Fibroblast of the conjunctiva (primary cell): Measurements from ENCODE around the gene CSNK2A3.
A peak's percentile ranks its signal among the peaks of the same experiment; 100 is the strongest.
"Not testable (repeated sequence)": the region's sequence is repeated elsewhere in the genome, so short reads cannot be mapped to it uniquely, and the experiment has no call there.

Source experiments
- DNase-seq: peaks from one replicate; pipeline ENCODE4 v3.0.0-alpha.2; 2010; ENCODE audit warnings: low read depth

CSNK2A3 gene

DNA sequence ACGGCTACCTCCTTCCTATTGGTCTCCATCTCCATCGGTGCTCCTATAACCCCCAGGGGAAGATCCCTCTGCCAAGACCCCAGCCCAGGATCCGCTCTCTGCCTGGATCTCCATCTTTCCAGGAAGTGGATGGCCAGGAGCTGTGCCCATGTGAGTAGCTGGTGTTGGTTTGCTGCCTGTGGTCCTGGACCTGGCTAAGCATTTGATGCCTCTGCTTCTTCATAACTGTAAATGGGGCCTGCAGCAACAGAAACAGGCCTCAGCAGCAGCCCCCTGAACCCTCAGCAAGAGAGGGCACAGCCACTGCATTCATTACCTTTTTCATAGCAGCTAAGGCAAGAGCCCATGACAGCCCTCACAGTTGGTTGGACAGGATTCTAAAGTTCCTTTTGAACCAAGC, 26.6 kb upstream of the CSNK2A3 start:
- no peak for DNase-seq

DNA sequence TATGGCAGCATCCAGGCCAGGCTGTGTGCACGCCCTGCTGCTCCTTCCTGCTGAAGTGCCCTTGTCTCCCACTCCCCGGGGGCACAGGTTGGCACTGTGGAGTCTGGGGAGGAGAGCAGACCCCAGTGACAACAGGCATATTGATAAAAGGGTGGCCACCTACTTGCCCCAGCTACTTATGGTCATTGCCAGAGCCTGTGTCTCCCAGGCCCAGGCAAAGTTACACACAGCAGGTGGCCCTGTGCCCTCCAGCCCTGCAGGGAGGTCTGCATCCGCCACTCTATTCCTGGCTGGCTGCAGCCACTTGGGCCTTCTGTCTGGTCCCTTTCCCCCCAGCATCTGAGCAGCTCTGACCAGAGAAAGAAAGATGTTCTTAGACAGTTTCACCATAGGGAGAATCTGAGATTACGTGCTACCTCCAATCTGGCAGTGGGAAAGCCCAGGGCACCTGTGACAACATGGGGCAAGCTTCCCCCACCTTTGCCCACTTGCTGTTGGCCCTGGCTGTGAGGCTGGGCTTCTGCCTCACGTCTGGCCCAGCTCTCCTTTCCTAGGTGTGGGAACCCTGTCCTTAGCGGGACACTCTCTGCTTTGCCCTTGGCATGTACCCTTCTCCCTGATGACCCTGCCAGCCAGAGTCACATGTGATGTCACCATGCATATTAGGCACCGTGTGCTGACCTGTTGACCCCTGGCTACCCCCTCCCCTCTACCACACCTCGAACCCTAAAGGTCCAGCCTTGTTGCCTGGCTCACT, 25.3 kb upstream of the CSNK2A3 start:
- DNase-seq = no peak

DNA sequence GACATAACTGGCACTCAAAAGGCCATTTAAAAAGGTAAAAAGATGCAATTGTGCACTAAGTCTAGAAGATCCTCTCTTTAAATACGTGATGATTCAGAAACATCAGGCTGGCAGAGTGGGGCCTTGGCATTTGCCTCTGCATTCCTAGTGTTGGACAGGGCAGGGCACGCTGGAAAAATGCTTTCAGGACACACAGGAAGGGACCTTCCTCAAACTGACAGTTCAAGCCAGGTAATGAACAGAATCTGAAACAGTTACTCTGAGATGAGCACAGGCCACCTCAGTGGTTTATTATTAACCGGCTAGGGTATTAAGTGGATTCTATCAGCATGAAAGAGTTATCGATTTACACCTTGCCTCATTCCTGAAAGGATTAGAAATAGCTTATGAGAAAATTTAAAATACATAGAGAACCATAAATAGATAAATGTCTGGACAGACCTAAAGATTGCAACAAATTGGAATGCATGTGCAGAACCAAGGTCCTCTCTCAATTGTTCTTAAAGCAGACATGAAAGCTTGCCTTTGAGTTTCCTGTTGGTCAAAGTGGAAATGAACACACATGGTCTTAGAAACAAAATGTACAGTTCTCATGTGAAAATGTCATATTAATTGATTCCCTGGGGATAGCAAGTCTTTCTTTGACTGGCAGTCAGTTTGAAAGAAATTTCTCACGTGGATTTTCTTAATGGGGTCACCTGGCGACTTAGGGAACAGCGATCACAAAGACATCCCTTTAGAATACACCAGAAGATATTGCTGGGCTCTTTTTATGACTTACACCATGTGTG, 21.5 kb upstream of the CSNK2A3 start:
- no peak for DNase-seq

DNA sequence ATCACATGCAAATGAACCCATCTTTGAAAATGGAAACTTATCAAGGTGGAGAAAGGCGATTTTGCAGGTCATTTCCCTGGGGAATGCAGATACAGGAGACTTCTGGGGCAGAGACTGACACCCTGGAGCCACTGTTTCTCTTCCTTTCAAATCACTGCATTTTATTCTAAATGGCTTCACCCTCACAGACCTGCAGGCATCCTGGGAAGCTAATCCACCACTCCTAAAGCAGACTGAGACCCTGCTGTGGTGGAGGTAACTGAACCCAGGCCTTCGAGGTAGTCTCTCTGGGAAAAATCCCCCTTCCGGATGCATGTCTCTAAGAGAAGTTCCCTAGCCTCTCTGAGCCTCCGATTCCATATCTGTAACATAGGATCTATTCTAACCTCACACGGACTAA, 20.9 kb upstream of the CSNK2A3 start:
- no peak for DNase-seq

DNA sequence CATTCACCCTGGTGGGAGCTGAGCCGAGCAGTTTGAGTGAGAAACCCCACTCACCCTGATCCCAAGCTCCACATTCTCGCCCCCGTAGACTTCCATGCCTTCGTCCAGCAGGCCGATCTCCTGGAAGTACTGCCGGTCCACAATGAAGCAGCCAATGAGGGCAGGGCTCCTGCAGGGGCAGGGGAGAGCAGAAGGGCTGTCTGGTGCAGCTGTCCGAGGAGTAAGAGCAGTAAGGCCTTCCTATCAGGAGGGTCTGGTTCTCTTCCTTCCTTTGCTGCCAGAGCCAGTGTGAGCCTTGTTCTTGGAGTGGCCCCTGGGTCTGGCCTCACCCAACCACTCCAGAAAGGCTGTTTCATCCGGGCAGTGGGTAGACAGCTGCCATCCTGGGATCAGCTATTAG, 19.4 kb upstream of the CSNK2A3 start:
- DNase-seq = no peak

DNA sequence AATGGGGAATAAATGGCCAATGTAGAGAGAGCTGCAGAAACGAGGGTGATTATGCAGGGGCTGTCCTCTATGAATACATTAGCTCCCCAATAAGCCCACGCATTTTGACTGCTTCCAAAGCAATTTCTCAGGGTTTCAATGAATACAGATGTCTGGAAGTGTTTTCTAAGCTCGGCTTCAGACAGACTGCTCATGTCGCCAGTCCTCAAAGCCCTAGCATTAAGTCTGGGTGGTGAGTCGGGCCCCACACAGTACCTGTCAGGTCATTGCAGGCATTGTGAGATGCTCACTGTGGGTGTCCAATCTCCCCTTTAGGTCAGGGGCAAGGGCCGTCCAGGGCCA, 17.9 kb upstream of the CSNK2A3 start:
- DNase-seq = no peak

DNA sequence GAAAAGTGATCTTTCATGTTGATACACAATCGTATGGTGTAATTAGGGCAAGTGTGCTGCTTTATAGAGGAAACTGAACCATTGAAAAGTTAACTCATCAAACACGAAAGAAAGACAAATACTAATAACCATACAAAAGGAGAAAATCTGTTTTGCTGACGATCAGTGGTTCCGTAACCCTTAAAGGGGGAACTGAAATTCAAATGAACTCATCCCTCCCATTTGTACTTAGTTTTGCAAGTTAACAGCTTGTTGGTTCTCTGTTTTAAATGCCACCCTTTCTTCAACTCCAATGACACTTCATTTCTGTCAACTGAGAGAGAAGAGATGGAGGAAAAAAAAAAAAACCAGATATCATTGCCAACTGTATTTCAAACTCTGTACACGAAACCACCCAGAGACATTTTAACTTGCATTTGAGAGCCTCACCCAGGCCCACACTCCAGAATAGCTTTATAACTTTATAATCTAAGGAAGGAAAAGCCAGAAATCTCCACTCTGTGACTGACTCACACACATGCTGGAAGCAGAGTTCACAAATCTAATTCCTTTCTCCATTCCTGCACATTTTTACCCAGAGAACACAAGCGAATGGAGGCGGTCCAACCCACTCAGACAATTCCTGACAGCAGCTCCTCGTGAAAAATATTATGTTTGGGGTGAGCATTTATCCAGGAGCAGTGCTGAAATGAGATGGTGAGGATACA, 17.4 kb upstream of the CSNK2A3 start:
- DNase-seq = no peak

DNA sequence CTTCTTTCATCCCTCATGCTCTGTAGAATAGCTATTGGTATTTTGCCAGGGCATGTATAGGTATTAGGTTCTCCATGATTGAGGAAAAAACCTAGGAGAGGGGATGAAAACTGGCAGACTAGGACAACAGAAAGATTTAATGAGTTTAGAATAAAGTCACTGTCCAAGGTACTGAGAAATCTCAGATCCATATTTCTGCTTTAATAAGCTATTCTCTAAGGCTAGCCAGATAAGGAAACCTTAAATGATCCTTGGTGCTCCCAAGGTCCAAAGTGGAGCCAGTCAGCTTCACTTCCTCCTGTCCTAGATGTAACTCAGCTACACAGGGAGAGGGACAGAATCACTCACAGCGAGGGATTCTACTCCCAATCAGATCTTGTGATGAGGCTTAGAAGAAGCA, 13.7 kb upstream of the CSNK2A3 start:
- DNase-seq = no peak

DNA sequence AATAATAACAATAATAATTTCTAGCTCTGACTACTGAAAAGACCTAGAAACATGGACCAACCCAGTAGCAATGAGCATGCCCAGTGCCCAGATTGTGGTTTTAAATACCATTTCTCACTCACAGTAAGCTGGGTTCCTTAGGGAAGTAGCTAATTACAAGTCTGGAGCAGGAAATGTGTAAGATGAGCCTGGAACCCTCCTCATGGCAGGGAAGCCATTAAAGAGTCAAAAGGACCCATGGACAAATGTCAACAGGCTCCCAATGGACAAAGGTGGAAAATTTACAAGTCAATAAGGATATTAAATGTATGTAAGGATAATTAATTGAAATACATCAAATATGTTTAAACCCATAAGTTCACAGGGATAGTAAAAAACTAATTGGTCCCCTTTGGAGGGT, 10.6 kb upstream of the CSNK2A3 start:
- no peak for DNase-seq

DNA sequence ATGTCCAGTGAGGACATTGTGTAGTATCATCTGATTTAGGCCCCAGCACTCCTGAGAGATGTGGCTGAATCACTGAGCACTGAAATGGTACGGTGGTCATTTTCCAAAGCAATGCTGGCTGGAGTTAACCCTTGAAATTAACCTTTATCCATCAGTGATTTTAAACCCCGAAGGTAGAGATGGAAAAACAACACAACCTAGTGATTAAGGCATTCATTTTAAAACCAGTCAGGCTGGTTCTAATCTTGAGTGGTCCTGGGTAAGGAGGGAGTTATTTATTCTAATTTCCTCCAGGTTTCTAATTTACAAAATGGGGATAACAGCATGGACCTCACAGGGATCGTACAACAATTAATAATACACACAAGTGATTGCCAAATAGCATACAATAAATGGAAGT, 6.6 kb upstream of the CSNK2A3 start:
- no peak for DNase-seq

DNA sequence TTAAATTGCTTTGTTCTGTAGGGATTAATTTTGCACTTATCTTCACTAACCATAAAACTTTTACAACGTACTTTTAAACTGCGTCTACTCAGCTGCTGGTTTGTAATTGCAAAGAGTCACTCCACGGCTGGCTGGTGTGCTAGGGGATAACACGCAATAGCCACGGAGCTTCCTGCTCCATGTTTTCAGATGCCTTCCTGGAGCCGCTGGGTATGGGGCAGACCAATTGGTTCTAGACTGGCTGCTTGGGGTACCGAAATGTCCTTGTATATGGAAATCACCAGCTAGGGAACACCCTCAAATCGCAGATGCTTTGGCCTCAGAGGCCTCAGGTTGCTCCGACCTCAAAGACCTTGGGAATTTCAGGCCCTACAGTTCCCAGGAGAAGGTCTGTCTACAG, 3.8 kb upstream of the CSNK2A3 start:
- DNase-seq = no peak

DNA sequence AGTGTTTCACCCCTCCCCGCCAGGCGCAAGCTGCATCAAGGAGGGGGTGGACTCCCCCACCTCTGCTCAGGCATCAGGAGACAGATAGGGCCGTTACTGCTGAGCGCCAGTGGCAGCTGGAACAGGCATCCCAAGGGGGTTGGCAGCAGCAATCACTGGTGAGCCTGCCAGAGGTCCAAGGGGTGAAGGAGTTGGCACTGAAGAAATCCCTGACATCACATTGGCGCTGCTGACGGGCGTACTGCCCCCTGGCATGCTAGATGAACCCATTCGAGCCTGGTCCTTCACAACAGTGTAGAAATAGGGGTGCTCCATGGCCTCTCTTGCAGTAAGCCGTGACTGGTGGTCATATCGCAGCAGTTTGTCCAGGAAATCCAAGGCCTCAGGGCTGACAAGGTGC, 1.2 kb downstream of the CSNK2A3 start:
- DNase-seq = not testable (repeated sequence)

DNA sequence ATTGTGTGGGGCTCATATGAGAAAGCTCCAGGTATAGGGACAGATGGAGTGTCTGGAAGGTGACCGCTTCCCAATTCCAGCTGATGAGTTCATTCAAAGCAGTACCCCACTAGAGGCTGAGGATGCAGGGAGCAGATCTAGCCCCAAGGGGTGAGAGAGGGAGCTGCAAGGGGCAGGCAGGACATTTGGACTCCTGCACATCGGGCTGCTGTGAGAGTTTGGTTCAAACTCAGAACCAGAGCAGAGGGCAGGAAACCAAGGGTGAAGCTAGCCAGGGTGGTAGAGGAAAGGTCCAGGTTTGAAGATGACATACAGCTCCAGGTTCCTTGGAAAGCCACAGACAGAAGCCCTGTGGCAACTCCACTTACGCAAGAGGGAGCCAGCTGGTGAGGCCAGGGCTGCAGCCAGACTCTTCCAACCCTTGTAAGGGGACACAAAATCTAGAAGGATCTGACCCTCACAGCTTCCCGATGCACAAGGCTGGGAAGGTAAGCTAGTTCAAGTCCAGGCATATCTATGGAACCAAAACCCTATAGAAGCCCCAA, 1.9 kb downstream of the CSNK2A3 start:
- no peak for DNase-seq

DNA sequence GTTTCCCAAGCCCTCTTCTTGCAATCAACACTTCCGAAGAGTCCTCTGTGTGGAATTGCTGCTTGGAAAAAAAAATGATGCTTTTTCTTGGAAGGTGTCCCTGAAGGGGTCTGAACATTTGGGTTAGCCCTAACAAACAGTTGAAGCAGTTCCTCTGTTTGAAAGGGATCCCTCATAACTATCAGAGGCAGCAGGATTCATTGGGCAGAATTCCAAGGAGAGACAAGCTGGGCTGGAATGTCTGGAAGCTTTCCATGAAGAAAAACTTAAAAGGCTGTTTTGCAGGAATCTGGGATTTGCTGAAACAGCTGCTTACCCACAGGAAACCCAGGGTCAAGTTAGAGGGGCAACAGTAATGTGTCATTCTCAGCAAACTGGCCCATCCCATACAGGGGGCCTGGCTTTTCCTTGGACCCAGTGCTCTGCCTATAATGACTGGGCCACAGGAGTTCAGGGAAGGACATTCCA, 3.1 kb downstream of the CSNK2A3 start:
- DNase-seq = peak; percentile 27

DNA sequence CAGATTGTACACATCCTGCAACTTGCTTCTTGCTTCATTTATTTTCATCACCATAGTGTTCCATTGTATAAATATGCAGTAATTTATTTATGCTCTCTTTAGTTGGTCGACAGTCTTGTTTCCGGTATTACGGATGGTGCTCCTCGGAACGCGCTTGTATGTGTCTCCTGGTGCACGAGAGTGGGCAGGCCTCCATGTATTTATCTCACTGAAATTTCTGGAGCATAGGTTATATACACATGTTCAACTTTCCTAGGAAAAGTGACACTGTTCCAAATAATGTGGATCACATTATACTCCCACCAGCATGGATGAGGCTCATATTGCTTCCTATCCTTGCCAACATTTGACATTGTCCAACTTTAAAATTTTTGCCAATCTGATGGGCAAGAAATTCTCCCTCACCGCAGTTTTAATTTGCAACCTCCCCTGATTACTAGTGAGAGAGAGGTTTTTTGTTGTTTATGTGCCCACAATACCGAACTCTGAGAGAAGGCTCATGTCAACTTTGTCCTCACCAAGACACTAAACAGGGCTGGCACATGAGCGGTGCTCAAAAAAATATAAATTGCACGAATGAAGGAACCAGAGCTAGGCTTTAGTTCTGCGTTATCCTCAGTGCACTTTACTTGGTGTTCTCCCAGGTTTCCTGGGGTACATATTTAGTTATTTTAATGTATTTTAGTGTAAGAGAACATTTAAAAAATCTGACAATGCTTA, 3.8 kb downstream of the CSNK2A3 start:
- DNase-seq = no peak

DNA sequence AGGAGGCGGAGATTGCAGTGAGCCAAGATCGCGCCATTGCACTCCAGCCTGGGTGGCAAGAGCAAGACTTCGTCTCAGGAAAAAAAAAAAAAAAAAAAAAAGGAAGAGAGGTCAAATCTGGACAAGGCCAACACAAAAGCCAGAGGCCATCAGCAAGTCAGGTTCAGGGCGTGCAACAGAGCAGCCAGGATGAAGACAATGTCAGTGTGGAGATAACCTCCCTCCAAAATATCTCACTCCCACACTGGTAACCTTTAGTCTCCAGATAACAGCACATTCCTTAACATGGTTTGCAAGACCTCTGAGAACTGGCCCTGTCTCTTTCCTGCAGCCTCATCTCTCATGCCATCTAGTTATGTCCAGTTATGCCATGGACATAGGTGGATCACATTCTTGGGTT, 4.7 kb downstream of the CSNK2A3 start:
- no peak for DNase-seq

DNA sequence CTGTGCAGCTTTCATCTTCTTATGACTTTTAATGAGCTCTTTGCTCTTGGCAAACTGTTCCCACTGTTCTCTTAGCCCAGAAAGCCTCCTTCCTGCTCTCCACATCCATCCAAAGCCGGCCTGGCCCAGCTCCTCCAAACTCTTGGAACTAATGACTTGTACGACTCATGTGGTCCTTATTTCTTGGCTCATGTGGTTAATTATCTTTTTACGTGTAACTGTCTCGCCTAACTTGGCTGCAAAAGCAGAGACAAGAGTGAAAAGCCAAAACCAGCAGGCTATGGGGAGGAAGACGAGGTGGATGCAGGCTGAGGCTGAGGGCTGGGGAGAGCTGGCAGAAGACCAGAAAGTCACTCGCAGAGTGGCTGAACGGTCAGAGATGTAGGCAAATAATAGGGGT, 5.5 kb downstream of the CSNK2A3 start:
- DNase-seq = no peak

DNA sequence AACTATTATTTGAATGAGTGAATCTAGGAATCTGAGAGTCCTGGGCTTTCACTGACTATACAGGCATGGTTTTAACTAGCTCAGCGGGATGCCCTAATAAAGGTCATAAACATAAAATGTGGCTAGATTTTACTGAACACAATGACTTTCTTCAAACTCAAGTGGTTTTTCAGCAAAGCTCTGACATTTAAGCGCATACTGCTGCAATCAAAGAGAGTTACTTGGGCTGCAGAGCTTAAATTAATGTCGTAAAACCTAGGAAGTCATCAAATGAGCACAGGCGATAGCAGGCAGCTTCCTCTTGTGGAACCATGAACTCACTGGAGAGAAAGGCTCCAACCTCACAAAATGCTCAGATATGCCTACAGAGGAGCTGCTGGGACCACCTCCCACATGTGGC, 6.7 kb downstream of the CSNK2A3 start:
- no peak for DNase-seq

DNA sequence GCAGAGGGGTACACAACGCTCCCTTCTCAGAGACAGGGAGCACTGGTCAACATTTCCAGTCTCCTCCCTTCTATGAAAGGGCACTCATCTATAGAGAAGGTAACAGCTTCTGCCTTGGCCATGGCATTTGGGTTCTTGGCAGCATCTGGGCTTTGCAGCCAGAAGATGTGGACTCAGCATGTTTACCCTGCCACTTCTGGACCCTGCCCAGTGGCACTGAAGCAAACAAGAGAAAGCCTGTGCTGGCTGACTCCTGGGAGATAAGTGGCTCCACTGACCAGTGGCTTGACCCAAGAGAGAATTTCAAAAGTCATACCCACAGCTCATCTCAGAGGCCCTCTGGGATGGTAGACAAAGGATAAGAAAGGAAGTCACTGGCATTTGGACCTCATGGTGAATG, 8.0 kb downstream of the CSNK2A3 start:
- no peak for DNase-seq

DNA sequence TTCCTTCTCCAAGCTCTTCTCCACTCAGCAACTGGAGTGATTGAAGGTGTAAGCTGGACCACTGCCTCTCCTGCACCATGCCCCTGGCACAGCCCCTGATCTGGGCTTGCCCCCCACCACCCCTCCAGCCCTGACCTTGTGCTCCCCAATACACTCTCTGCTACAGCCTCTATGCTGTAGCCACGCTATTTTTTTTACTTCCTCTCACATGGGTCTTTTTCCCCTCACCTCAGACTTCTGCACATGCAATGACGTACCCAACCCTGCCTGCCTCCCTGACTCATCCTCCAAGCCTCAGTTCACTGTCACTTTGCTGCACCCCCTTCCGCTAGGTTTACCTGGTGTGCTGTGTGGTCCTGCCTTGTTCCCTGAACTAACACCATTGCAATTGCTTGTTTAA, 9.0 kb downstream of the CSNK2A3 start:
- DNase-seq = no peak

DNA sequence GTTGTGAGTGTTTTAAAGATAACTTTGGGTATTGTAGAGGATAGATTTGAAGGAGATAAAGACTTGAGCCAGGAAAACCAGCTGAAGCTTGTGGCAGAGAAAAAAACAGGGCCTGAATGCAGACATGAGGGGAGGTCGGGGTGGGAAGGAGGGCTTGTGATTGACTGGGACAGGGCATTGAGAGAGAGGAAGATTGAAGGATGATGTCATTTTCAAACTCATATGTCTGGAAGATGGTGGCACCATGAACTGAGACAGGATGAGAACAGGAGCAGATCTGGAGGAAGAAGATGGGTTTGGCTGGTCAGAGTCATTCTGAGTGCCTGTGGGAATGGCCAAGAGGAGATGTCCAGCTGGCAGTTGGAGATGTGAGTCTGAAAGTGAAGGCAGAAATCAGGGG, 14.7 kb downstream of the CSNK2A3 start:
- DNase-seq = no peak

DNA sequence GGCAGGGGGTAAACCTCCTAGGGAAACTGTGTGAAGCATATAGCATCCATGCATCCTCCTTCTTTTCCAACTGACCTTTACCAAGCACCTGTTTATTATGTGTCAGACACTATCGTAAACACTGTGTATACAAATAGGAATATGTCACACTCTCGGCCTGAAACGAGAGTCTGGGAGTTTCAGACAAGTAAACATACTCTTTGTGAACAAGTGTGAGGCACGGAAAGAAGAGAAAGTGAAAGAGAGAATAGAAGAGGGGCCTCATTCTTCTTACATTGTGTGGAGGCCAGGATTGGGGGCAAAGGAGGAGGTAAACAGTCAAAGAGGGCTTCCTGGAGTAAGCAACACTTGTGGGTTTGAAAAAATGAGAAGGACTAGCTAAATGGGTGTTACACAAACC, 16.4 kb downstream of the CSNK2A3 start:
- DNase-seq = no peak
